GM12878 (cell line): Measurements from ENCODE around the gene LASP1. TPM values are rescaled to one million over a fixed set of nuclear protein-coding genes. Genes with fewer than 3 reads are reported as not detected.

Experiments
- ATAC-seq: fragments of 200-7000 bp; cut with Tn5 transposase; 3 replicates; pipeline ENCODE4 v1.9.1; 2020; ENCODE audit warnings: mild to moderate bottlenecking, moderate library complexity
- BruUV-seq: library from RNA; stranded (reverse); fragments of 400-500 nt; replicated peaks from 2 replicates; lab custom pipeline; 2021; lab: Mats Ljungman, UMichigan
- CTCF ChIA-PET: fragments of 300-600 bp; sonication (Branson Sonifier 250); formaldehyde crosslinking; extraction: SDS; loops from one replicate; lab custom pipeline; 2021; ENCODE audit warnings: inconsistent platforms; lab: Yijun Ruan, JAX
- POLR2A ChIA-PET: fragments of 350-600 bp; formaldehyde crosslinking; extraction: SDS; loops from one replicate; lab custom pipeline; 2021; ENCODE audit warnings: inconsistent platforms; lab: Charles Lee
- RAD21 ChIA-PET: fragments of 300-600 bp; sonication (Branson Sonifier 250); formaldehyde crosslinking; loops from one replicate; lab custom pipeline; 2023; ENCODE audit warnings: antibody characterized with exemption; ENCODE audit not compliant: unreplicated experiment; lab: Charles Lee
- SMC1A ChIA-PET: fragments of 300-600 bp; sonication (Branson Sonifier 250); formaldehyde crosslinking; loops from one replicate; lab custom pipeline; 2023; ENCODE audit not compliant: unreplicated experiment, uncharacterized antibody; lab: Charles Lee
- DNase-seq: peaks from one replicate; pipeline ENCODE4 v3.0.0-alpha.2; 2011; ENCODE audit warnings: low read depth, low spot score
- FAIRE-seq: peaks from 3 replicates; lab custom pipeline; 2011; peaks lifted over from hg19 to GRCh38; lab: Jason Lieb, UNC
- H2AFZ ChIP-seq: 2 replicates; pipeline ENCODE4 v1.6.0; 2011; ENCODE audit warnings: low read depth, low read length, control low read depth; ENCODE audit not compliant: control insufficient read depth
- H3K27ac ChIP-seq: 2 replicates; pipeline ENCODE4 v1.5.1; 2011; ENCODE audit warnings: control low read depth; ENCODE audit not compliant: control insufficient read depth, insufficient read depth
- H3K27me3 ChIP-seq, 2 experiments: replicated peaks in 1 of 2; 2 replicates each; pipeline versions ENCODE4 v1.6.0 to v1.6.1; 2011; ENCODE audit warnings: low read length in 1 of 2; ENCODE audit not compliant: control insufficient read depth in 2 of 2, insufficient read depth in 2 of 2
- H3K36me3 ChIP-seq, 2 experiments: 2 replicates each; pipeline ENCODE4 v1.5.1; 2011; ENCODE audit warnings: low read length in 1 of 2; ENCODE audit not compliant: control insufficient read depth in 2 of 2, insufficient read depth in 2 of 2
- H3K4me1 ChIP-seq: 2 replicates; pipeline ENCODE4 v1.6.1; 2011; ENCODE audit warnings: mild to moderate bottlenecking, low read length, moderate library complexity, mixed read lengths; ENCODE audit not compliant: control insufficient read depth, insufficient read depth
- H3K4me2 ChIP-seq: 2 replicates; pipeline ENCODE4 v1.6.0; 2011; ENCODE audit warnings: control low read depth; ENCODE audit not compliant: control insufficient read depth, insufficient read depth
- H3K4me3 ChIP-seq: fragments of 200-600 bp; sonication (generic); 2 replicates; pipeline ENCODE4 v1.5.1; 2016
- H3K79me2 ChIP-seq: 2 replicates; pipeline ENCODE4 v1.6.0; 2011; ENCODE audit warnings: low read length; ENCODE audit not compliant: control insufficient read depth, insufficient read depth
- H3K9ac ChIP-seq: 2 replicates; pipeline ENCODE4 v1.8.0; 2011; ENCODE audit warnings: low read length, control low read depth, mixed read lengths; ENCODE audit not compliant: control insufficient read depth, insufficient read depth
- H3K9me3 ChIP-seq: replicated peaks from 3 replicates; pipeline ENCODE4 v1.5.1; 2011; ENCODE audit warnings: mild to moderate bottlenecking, low read length; ENCODE audit not compliant: control insufficient read depth, insufficient read depth
- H4K20me1 ChIP-seq: 2 replicates; pipeline ENCODE4 v1.6.0; 2011; ENCODE audit not compliant: control insufficient read depth, insufficient read depth
- CHD2 ChIP-seq: IDR thresholded peaks from 2 replicates; pipeline ENCODE4 v1.6.1; 2011; ENCODE audit warnings: low read depth, low read length, improper control_type of control experiment, borderline replicate concordance
- CHD4 ChIP-seq: fragments of 200-600 bp; sonication (generic); IDR thresholded peaks from 2 replicates; pipeline ENCODE4 v1.6.1; 2016; ENCODE audit warnings: mild to moderate bottlenecking
- IRF4 ChIP-seq: IDR thresholded peaks from 2 replicates; pipeline ENCODE4 v1.6.1; 2011; ENCODE audit warnings: low read depth, low read length
- KLF5 ChIP-seq: fragments of 450-650 bp; IDR thresholded peaks from 2 replicates; pipeline ENCODE4 v1.6.1; 2014; ENCODE audit warnings: mild to moderate bottlenecking; ENCODE audit not compliant: partially characterized antibody
- NFIC ChIP-seq: IDR thresholded peaks from 2 replicates; pipeline ENCODE4 v1.6.1; 2012; ENCODE audit warnings: low read depth, mild to moderate bottlenecking, inconsistent platforms, low read length, moderate library complexity
- PKNOX1 ChIP-seq: fragments of 450-650 bp; IDR thresholded peaks from 2 replicates; pipeline ENCODE4 v1.6.1; 2016; ENCODE audit warnings: mild to moderate bottlenecking
- POLR2AphosphoS5 ChIP-seq: IDR thresholded peaks from 2 replicates; pipeline ENCODE4 v1.6.1; 2011; ENCODE audit warnings: mild to moderate bottlenecking, low read length, inconsistent platforms
- SMAD5 ChIP-seq: IDR thresholded peaks from 2 replicates; pipeline ENCODE4 v1.6.1; 2016; ENCODE audit warnings: antibody characterized with exemption, low read depth
- SPI1 ChIP-seq: IDR thresholded peaks from 2 replicates; pipeline ENCODE4 v1.6.1; 2011; ENCODE audit warnings: low read depth, mild to moderate bottlenecking, low read length, moderate library complexity, borderline replicate concordance; ENCODE audit not compliant: insufficient read depth
- SREBF1 ChIP-seq: IDR thresholded peaks from 2 replicates; pipeline ENCODE4 v1.6.1; 2012; ENCODE audit warnings: mild to moderate bottlenecking, low read length
- STAT1 ChIP-seq: fragments of 450-650 bp; conservative IDR thresholded peaks from 2 replicates; pipeline ENCODE4 v1.6.1; 2014; ENCODE audit warnings: antibody characterized with exemption, mild to moderate bottlenecking
- USF2 ChIP-seq: IDR thresholded peaks from 2 replicates; pipeline ENCODE4 v1.6.1; 2011; ENCODE audit warnings: low read depth, low read length, improper control_type of control experiment, borderline replicate concordance
- ZBTB40 ChIP-seq: fragments of 450-650 bp; IDR thresholded peaks from 2 replicates; pipeline ENCODE4 v1.6.1; 2016; ENCODE audit warnings: mild to moderate bottlenecking, moderate library complexity, borderline replicate concordance
- ZSCAN29 ChIP-seq: fragments of 450-650 bp; IDR thresholded peaks from 2 replicates; pipeline ENCODE4 v1.6.1; 2017; ENCODE audit warnings: mild to moderate bottlenecking, moderate library complexity
- WGBS: methylation state at CpG from one replicate; pipeline ENCODE4 v1.1.6; 2016; ENCODE audit warnings: low lambda C conversion rate; ENCODE audit not compliant: insufficient replicate concordance, insufficient coverage; ENCODE audit errors: missing lambda C conversion rate; 5-methylcytosine and 5-hydroxymethylcytosine counted together
- in situ Hi-C: fragments of 300-500 bp; cut with MboI; formaldehyde crosslinking; loops from 9 replicates; pipeline ENCODE4 v1.14.3; 2018; ENCODE audit warnings: mixed read lengths
- intact Hi-C: fragments of 100-400 bp; cut with micrococcal nuclease; formaldehyde crosslinking; loops from one replicate; pipeline ENCODE4 v1.14.2; 2022; ENCODE audit not compliant: unreplicated experiment
- polyA plus RNA-seq, 11 experiments: library from polyadenylated mRNA; depleted of rRNA in 4 of 11; unstranded in 6 of 11; stranded (reverse) in 5 of 11; fragments of >200 nt; fragmentation: Nextera tagmentation in 4 of 11; fragmentation: Illumina TruSeq in 1 of 11; extraction: Ambion mirVana in 4 of 11; extraction: Trizol in 1 of 11; gene quantifications; 1 replicate in 1 of 11; 2 replicates in 10 of 11; pipeline versions ENCODE4 v1.2.1 to v1.2.3, GENCODE V29; 2011 to 2016; ENCODE audit warnings: inconsistent platforms in 2 of 11, missing spikeins in 2 of 11, low read depth in 1 of 11
- total RNA-seq, 4 experiments: library from RNA; depleted of rRNA in 3 of 4; stranded (reverse); fragments of >200 nt in 3 of 4; fragmentation: Illumina TruSeq in 1 of 4; extraction: Trizol in 1 of 4; gene quantifications; 2 replicates each; pipeline versions ENCODE4 v1.2.1 to v1.2.3, GENCODE V29; 2013 to 2021

LASP1 gene
- total and polyA plus RNA-seq, 10 of the 15 experiments (the other 5 are each of a cell fraction or from before 2014, with no cell fraction given), result 21.0 to 114 (median 59.3) TPM

- ChIA-PET SMC1A (interaction anchor here (0.9 to 4.1 kb wide), 11 partner anchors 10 to 177 kb away, joined by 3 to 20 read pairs (median 5); partner anchors contain the start of genes CWC25 and LASP1), POLR2A (interaction anchor here (0.6 to 3.1 kb wide), 13 partner anchors 10 to 300 kb away, joined by 3 to 61 read pairs (median 5); partner anchors contain the start of genes CWC25, LASP1 and PSMB3), RAD21 (interaction anchor here (1.0 to 4.6 kb wide), 10 partner anchors 10 to 300 kb away, joined by 3 to 37 read pairs (median 6); partner anchors contain the start of genes CWC25, LASP1 and PIP4K2B), CTCF (interaction anchor here (0.6 to 2.1 kb wide), 9 partner anchors 9 to 408 kb away, joined by 3 to 13 read pairs (median 4); partner anchors contain the start of gene LASP1)
- FAIRE-seq (peak; percentile 93), DNase-seq (peak; percentile 87), ATAC-seq (peak; percentile 85)
- WGBS, result 1% methylated on average over 48 of the region's 48 CpGs
- peak within 1 kb of the TSS; percentile 60 for H3K4me2 ChIP-seq
- H3K9ac ChIP-seq, result peak within 1 kb of the TSS; percentile 88
- H3K27ac ChIP-seq, result peak within 1 kb of the TSS; percentile 95
- TSS peak; percentile 80 for BruUV-seq
- in situ Hi-C loops (no loop called here), intact Hi-C loops (loop anchor here (2.0 kb wide), 1 partner anchor 15 kb away; no protein-coding TSS in a partner anchor)
- no peaks in the 10 kb centered on the region for H3K9me3 ChIP-seq
- peak within 1 kb of the TSS; percentile 88 for H3K4me3 ChIP-seq
- H3K36me3 ChIP-seq, result peaks cover 6 to 41% of the 10 kb centered on the region in 2 experiments
- peaks cover 18% of the 10 kb centered on the region for H3K4me1 ChIP-seq
- peaks cover 13% of the 10 kb centered on the region; the same call in 1 of the 2 replicates for H4K20me1 ChIP-seq
- H3K79me2 ChIP-seq, result peaks cover 36% of the 10 kb centered on the region
- H3K27me3 ChIP-seq, result no peaks in the 10 kb centered on the region
- H2AFZ ChIP-seq, result peak within 1 kb of the TSS; percentile 50
- TF ChIP-seq CHD4 (no peak), KLF5 (peak; percentile 91), ZBTB40 (peak; percentile 82; the same call in 1 of the 2 replicates), ZSCAN29 (no peak), USF2 (peak; percentile 96), CHD2 (peak; percentile 92), PKNOX1 (0 out of 2 replicates have a peak, but pooled peaks have one; percentile 20), SMAD5 (peak; percentile 97), POLR2AphosphoS5 (peak; percentile 100), STAT1 (peak; percentile 50; the same call in 1 of the 2 replicates), NFIC (peak; percentile 74), IRF4 (peak; percentile 64), SPI1 (peak; percentile 82), SREBF1 (no peak; the same call in 1 of the 2 replicates)
Observed at GRCh38 chr17:38853292-38854219, 16.3 kb upstream of the LASP1 start, which contains the start of gene RPL23. Gene RPL23 (minus strand): TSS chr17:38853721. CDS start chr17:38853710, 11 bp downstream.
